GM18873 (cell line): ENCODE data around the gene COG1.

Experiments used
- ATAC-seq: cut with Tn5 transposase; IDR thresholded peaks from one replicate; pipeline ENCODE4 v1.9.1; 2021; ENCODE audit warnings: mild to moderate bottlenecking, moderate library complexity, moderate number of reproducible peaks; ENCODE audit not compliant: unreplicated experiment, low FRiP score

The COG1 gene

DNA sequence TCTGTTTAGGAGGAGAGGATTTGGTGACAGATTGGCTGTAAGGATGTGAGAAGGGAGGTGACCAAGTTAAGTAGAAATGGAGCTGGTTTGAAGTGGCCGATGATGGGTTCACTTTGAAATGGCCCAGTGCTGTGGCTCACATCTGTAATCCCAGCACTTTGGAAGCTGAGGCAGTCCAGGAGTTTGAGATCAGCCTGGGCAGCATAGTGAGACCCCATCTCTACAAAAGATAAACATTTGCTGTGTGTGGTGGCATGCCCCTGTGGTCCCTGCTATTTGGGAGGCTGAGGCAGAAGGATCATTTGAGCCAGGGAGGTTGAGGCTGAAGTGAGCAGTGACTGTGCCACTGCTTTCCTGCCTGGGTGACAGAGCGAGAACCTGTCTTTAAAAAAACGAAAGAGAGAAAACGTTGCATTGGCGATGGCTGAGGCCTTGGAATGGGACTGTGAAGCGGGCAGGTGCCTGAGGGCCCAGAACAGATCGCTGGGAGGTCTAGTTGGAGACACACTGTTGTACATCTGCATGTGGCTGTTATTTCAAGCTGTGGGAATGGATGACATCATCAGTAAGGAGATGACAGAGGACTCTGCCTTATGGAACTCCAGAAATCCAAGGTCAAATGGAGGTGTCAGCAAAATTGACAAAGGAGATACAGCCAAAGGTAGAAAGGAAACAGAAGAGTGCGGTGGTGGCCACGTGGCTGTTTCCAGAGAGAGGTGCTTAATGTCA lies 5.5 kb downstream of the COG1 start:
- no peak for ATAC-seq

DNA sequence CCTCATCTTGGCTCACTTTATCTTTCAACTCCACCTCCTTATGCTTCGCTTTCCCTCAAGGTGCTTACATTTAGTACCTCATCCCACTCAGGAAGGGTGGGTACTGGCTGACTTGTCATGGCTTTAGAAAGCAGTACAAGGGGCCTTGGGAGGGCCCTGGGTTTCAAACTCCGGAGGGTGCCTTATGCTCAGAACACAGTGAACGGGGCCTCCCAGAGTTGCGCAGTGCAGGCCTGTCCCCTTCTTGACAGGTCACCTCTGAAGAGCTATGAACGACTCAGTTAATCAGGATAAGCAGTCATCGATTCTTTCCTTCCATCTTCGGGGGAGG lies 6.0 kb downstream of the COG1 start:
- no peak for ATAC-seq

DNA sequence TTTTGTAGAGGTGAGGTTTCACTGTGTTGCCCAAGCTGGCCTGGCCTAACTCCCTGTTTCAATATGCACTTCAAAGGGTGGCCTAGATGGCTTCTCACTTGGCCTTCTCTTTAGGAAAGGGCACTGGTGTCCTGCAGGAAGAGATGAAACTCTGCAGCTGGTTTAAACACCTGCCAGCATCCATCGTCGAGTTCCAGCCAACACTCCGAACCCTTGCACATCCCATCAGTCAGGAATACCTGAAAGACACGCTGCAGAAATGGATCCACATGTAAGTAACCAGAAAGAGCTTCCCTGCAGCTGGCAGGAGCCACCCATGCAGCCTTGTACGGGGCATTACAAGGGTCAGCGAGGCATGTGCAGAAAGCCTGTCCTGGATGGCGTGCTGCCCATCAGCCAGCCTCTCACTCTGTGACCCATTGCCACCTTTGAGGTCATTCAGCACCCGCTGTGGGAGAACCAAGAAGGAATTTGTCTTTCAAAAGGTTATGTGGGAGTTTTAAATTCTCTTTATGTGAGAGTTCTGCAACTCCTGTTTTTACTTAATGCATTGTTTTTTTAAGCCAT lies 7.0 kb downstream of the COG1 start:
- ATAC-seq: no peak

DNA sequence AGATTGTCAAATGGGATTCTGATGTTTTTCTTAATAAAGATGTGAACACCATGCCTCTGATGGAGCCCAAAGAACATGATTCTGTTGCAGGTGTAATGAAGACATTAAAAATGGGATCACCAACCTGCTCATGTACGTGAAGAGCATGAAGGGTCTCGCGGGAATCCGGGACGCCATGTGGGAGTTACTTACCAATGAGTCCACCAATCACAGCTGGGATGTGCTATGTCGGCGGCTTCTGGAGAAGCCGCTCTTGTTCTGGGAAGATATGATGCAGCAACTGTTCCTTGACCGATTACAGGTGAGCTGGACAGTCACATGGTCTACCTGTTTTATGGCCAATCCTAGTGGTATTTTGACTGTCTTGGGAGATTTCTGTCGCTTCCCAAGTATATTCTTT lies 7.6 kb downstream of the COG1 start:
- no peak for ATAC-seq

DNA sequence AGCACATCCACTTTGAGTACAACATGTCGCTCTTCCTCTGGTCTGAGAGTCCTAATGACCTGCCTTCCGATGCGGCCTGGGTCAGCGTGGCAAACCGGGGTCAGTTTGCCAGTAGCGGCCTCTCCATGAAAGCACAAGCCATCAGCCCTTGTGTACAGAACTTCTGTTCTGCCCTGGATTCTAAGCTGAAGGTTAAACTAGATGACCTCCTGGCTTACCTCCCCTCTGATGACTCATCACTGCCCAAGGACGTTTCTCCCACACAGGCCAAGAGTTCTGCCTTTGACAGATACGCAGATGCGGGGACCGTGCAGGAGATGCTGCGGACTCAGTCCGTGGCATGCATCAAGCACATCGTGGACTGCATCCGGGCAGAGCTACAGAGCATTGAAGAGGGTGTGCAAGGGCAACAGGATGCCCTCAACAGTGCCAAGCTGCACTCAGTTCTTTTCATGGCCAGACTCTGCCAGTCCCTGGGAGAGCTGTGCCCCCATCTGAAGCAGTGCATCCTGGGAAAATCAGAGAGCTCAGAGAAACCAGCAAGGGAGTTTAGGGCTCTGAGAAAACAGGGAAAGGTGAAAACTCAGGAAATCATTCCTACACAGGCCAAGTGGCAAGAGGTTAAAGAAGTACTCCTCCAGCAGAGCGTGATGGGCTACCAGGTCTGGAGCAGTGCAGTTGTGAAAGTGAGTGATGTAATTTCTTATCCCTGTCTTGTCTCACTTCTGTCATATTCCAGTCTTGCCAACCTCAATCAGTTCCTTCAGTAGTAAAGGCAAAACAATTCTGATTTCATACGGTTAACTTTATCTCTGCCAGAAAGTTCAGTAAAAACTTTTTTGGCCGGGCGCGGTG lies 8.6 kb downstream of the COG1 start:
- ATAC-seq: no peak

DNA sequence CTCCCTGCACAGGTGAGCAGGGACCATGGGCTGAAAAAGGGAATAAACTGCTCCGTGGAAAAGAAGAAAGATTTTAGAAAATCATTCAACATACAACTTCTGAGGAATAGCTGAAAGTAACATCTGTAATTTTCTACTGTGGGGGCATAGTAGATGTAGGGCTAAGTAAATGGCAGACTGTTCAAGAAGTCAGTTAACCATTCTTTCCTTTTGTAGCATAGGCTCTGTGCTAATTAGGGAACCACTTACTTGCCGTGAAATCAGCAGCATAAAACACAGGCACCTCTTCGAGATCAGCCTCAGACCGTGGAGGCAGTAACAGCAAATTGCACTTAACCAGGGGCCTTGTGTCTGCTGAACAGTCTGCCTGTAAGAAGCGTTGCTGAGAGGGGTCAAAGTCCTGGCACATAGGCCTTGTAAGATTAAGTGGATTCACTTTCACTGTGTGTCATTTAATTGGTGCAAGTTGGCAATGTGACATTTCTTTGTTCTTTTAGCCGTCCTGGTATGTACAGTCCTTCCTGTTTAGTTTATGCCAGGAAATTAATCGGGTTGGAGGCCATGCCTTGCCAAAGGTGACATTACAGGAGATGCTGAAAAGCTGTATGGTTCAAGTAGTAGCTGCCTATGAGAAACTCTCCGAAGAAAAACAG lies 10.4 kb downstream of the COG1 start:
- no peak for ATAC-seq

DNA sequence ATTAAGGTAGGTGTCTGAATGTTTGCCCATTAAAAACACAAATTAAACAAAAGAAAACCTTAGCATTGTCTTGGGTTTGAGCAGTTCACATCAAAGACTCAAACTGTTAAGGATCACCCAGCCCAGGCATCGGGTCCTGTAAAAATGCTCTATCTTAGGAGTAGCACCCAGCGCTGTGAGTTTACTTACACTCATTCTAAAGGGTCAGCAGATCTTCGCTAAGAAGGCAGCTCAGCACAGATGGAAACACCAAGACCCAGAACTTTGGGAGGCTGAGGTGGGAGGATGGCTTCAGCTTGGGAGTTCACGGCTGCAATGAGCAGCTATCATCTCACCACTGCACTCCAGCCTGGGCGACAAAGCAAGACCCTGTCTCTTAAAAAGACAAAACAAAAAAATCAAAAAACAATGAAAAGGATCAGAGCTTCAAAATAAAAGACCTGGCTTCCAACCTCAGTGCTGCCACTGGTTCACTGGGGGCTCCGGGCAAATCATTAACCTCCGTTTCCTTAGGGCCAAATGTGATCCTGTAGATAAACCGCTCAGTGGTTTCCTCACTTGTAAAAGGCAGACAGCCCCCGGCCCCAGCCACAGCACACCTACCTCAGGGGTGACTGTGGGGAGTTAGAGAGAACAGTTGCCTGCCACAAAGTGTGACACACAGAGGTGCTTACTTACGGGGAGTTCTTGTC lies 11.1 kb downstream of the COG1 start:
- ATAC-seq: no peak

DNA sequence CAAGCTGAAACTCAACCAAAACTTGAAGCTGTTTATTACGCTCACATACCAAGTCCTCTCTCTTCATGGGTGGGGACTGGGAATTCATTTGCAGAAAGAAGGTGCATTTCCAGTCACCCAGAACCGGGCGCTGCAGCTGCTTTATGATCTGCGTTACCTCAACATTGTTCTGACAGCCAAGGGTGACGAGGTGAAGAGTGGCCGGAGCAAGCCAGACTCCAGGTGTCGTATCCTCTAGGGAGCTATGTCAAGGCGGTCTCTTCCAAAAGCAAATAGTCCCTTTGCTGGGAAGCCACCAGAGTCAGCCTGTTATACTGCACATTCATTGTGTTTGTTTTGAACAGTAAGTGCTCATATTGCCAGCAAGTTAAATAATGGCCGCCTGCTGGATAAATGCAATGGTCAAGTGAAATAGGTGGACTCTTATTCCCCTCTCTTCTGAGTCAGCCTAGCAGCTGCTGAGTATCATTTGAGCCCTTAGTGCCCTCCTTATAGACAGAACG lies 12.7 kb downstream of the COG1 start:
- ATAC-seq: no peak

DNA sequence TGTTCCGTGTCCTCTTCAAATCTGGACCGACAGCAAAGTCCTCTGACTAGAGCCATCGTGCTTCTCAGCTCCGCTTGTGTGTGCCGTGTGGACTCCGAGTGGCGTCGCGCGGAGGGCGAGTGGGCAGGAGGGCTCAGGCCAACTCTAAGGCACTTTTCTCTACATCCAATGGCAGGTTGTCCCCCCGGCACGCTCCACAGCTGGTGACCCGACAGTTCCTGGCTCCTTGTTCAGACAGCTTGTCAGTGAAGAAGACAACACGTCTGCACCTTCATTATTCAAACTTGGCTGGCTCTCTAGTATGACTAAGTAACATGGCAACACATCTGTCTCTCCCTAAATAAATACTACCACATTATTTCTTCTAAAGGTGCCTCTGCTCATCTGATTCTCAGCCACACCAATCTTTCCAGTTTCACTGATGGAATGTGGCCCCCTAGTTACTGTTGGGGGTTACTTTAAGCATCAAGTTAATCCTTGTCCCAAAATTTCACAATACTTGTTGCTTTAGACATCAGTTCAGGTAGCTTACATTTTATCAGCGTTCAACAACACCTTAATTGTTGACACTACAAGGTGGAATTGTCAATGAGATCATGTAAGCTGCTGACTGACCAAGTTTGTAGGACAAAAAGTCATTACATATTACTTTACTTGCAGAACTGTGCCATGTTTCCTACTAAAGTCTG lies 15.4 kb downstream of the COG1 start:
- no peak for ATAC-seq

DNA sequence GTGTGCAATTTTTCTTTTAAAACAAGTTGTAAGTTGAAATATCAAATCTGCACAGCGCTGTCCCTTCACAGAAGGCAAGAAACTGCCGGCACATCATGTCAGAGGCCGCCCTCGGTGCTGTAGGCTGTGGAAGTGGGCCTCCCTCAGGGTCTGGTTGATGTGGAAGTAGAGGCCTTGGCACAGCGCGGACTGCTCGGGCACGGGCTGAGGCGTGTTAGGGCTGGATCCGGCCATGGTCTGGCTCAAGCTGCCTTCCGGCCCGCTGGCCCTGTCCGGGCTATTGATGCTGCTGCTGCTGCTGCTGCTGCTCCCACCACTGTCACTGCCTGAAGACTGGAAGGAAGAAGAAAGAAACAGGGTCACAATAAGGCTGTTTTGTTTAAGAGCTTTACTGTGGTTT lies 16.6 kb downstream of the COG1 start:
- ATAC-seq: no peak

DNA sequence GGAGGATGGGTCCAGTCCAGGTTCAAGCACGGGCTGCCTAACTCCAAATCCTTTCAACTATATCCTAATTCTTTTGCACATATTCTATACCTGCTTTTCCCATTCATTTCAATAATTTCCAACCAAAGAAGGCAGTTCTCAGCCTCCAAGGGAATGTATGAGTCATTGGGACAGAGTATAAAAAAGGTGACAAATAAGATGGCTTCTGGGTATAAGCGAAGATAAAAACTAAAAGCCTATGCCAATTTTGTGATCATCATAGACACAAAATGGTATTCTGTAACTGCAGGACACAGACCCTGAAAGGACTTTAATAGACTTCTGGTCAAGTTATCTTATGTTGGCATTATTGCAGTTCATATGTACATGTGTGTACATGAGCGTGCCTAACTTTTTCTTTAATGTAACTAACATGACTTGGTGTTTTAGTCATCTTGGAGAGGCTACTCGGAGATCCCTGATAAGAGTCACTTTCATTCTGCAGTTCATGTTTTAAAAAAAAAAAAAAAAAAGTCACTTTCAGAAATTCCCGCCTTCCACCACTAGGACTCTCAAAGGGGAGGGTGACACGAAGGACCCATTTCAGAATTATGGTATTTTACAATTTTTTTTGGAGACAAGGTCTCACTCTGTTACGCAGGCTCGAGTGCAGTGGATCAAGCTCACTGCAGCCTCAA lies 17.3 kb downstream of the COG1 start:
- ATAC-seq: no peak

DNA sequence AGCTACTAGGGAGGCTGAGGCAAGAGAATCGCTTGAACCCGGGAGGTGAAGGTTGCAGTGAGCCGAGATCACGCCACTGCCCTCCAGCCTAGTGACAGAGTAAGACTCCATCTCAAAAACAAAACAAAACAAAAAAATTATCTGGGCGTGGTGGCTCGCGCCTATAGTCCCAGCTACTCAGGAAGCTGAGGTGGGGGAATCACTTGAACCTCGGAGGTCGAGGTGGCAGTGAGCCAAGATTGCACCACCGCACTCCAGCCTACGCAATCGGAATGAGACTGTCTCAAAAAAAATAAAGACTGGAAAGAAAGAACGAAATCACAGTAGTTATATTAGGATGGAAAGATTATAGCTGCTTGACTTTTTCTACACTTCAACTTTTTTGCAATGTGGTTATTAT lies 18.9 kb downstream of the COG1 start:
- ATAC-seq: no peak

DNA sequence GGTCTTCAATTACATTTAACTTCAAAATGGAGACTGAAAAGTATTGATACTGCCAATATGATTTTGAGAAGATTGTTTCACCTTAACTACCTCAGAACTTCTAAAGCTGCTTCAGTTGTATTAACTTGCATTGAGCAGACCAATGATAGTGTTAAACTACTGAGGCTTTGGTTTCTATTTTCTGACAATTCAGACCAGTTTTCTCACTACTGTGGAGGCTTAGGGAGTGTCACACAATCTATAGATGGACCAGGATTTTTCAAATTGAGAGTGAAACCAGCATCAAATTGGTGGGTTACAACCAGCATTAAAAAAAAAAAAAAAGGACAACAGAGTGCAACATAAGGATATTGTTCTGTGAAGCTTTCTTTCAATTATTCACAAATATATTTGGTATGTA lies 21.2 kb downstream of the COG1 start:
- no peak for ATAC-seq

DNA sequence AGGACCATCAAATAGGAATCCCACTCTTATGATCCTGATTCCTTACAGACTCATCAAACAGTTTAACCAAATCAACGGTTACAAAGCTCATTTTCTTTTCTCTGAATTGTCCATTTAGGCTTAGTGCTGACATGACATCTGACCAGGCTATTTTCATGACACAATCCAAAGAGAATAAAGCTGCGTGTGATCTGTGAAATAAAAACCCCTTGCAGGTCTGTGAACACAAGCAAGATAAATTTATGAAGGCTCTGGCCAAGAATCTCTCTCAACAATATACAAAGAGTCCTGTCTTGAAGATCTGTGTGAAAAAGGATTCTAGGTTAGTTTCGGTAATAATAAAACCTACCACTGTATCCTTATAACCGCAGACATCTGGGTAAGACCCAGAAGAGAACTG lies 22.0 kb downstream of the COG1 start:
- no peak for ATAC-seq

DNA sequence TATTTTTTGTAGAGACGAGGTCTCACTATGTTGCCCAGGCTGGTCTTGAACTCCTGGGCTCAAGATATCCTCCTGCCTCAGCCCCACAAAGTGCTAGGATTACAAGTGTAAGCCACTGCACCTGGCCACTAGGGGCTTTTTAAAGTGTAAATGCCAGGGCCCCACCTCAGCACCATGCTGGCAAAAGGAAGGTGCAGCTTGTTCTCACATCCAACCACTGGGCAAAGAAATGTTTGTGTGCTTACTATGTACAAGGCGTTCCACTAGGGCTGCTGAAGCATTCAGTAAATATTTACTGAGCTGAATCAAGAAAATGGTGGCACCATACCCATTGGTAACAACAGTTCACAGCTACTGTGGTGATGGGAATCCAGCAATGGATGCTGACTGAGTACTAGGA lies 22.6 kb downstream of the COG1 start:
- ATAC-seq: no peak

DNA sequence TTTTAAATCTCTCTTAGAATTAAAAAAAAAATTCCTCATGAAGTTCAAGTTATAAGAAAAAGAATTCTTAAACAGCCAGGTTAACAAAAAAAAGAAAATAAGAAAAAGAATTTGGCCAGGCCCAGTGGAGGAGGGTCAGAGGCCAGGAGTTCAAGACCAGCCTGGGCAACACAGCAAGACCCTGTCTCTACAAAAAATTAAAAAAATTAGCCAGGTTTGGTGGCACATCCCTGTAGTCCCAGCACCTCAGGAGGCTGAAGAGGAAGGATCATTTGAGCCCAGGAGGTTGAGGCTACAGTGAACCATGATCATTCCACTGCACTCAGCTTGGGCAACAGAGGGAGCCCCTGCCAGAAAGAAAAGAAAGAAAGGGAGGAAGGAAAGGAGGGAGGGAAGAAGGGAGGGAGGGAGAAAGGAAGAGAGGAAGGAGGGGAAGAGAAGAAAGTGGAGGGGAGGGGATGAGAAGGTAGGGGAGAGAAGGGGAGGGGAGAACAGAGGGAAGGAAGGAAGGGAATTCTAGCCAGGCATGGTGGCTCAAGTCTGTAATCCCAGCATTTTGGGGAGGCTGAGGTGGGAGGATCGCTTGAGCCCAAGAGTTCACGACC lies 30.9 kb downstream of the COG1 start:
- ATAC-seq: no peak

DNA sequence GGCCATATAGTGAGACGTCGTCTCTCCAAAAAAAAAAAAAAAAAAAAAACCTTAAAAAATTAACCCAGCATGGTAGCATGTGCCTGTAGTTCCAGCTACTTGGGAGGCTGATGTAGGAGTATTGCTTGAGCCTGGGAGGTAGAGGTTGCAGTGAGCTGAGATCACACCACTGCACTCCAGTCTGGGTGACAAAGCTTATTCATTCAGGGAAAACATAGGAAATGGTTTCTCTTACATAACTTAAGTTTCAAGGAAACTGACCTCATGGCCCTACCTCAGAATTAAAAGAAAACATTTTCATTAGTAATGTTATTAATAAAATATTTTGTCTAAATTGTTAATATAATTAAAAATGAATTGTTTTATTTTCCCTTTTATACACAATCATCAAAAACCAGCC lies 31.4 kb downstream of the COG1 start:
- ATAC-seq: no peak

DNA sequence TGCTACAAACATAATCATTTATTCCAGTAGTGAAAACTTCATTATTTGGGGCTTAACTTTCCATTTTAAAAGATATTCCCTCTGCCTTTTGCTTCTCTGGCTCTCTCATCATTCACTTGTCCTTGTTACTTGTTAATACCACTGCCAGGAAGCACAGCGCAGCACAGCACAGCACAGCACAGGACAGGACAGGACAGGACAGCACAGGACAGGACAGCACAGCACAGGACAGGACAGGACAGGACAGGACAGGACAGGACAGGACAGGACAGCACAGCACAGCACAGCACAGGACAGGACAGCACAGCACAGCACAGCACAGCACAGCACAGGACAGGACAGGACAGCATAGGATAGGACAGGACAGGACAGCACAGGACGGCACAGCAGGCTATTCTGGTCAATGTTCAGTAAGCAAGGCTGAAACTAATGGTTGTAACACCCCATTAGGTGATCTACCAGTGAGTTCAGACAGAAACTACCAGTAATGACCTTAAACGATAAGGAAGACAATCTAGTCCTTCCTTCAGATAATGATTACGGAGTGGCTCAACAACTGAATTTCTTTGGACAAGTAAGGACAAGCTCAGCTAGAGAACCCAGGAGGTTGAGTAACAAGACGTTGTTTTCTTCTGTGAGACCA lies 31.9 kb downstream of the COG1 start:
- no peak for ATAC-seq
